ENCODE results near the gene SRBD1. TPM values are rescaled to one million over a fixed set of nuclear protein-coding genes. Genes with fewer than 3 reads are reported as not detected.

SRBD1 gene
- total and polyA plus RNA-seq, 7 donors, result 2.3 to 6.4 (median 4.0) TPM

- ATAC-seq (no peak), DNase-seq (no peak)
- Histone ChIP-seq H3K4me3 (no peak overlapping the region), H3K4me1 (peaks cover 3% of the 10 kb centered on the region), H3K27ac (no peak overlapping the region), H3K9me3 (no peaks in the 10 kb centered on the region), H3K36me3 (ENCODE audit: insufficient read depth in 1 of 2, low read depth in 1 of 2) (no peaks in the 10 kb centered on the region), H3K27me3 (ENCODE audit: insufficient read depth in 3 of 3, low read length in 2 of 3) (no peaks in the 10 kb centered on the region)
- intact Hi-C loops (cut with DNase I), result no loop called here
- 22 to 28% (median 25%) methylated on average over 2 of the region's 2 CpGs for WGBS, 3 donors
- no peak for TF ChIP-seq CTCF (IDR thresholded peaks at IDR 0.05)
Measured at GRCh38 chr2:45406621-45407020, 204.4 kb downstream of the SRBD1 start.

DNA sequence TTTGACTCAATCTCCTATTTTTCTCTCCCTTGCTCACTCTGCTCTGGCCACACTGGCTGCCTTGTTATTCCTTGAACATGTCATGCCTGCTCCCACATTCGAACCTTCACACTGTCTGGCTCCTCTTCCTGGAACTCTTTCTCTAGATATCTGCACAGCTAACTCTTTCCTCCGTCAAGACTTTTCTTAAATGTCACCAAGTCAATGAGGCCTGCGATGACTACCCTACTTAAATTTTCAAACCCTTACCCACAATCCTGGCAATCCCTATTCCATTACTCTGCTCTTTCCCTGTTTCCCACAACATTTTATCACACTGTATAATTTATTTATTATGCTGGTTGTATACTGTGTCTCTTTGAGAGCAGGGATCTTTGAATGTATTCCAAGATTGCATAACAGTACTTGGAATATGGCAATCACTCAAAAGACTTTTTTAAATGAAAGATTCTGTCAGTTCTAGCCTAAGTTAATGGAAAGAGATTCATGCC, 206.2 kb downstream of the SRBD1 start:
- 57 to 77% (median 63%) methylated on average over 3 of the region's 3 CpGs for WGBS, 3 donors
- ATAC-seq, result no peak
- TF ChIP-seq CTCF (IDR thresholded peaks at IDR 0.05), result no peak

GRCh38 chr2:45403036-45403435, 208.0 kb downstream of the SRBD1 start:
- no peaks in the 10 kb centered on the region for H3K36me3 ChIP-seq (ENCODE audit: insufficient read depth in 1 of 2, low read depth in 1 of 2)
- ATAC-seq, result no peak
- no peak for TF ChIP-seq CTCF (IDR thresholded peaks at IDR 0.05)
- no peak overlapping the region for H3K4me3 ChIP-seq
- no peak for DNase-seq
- H3K27ac ChIP-seq, result no peak overlapping the region
- no peaks in the 10 kb centered on the region for H3K27me3 ChIP-seq (ENCODE audit: insufficient read depth in 3 of 3, low read length in 2 of 3)
- H3K4me1 ChIP-seq, result peaks cover 7% of the 10 kb centered on the region
- no peaks in the 10 kb centered on the region for H3K9me3 ChIP-seq
- intact Hi-C loops (cut with DNase I), result no loop called here

More for the DNA sequence above, 206.2 kb downstream of the SRBD1 start:
- Histone ChIP-seq H3K27me3 (ENCODE audit: insufficient read depth in 3 of 3, low read length in 2 of 3) (no peaks in the 10 kb centered on the region), H3K27ac (no peak overlapping the region), H3K4me3 (no peak overlapping the region), H3K9me3 (no peaks in the 10 kb centered on the region), H3K36me3 (ENCODE audit: insufficient read depth in 1 of 2, low read depth in 1 of 2) (no peaks in the 10 kb centered on the region), H3K4me1 (peaks cover 3% of the 10 kb centered on the region)
- DNase-seq, result no peak
- intact Hi-C loops (cut with DNase I), result no loop called here

DNA sequence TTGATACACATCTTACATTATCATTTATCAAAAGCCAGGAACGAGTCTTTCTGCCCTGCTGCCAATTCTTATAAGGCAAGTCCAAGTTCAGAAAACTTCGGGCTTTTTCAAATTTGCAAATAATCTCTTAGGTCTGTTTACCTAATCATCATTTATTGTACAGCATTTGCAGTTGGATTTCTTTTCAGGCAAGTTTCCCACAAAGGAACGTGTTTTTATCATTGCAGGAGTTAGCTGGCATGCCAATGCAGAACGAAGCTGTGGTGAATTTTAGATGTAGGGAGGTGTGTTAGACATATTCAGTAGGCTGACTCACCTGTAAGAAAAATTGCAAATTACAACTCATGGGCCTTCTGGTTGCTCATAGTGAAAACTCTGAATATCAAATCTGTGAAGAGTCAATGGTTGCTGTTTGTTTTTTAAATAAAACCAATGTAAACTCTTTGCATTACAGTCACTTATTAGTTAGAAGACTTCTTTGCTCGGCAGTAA, 209.6 kb downstream of the SRBD1 start:
- DNase-seq (no peak), ATAC-seq (no peak)
- Histone ChIP-seq H3K27me3 (ENCODE audit: insufficient read depth in 3 of 3, low read length in 2 of 3) (no peaks in the 10 kb centered on the region), H3K9me3 (no peaks in the 10 kb centered on the region), H3K4me3 (no peak overlapping the region), H3K27ac (no peak overlapping the region), H3K4me1 (peaks cover 10% of the 10 kb centered on the region), H3K36me3 (ENCODE audit: insufficient read depth in 1 of 2, low read depth in 1 of 2) (no peaks in the 10 kb centered on the region)
- no peak for TF ChIP-seq CTCF (IDR thresholded peaks at IDR 0.05)
- intact Hi-C loops (cut with DNase I), result no loop called here
- 82 to 91% (median 85%) methylated on average over 5 of the region's 5 CpGs for WGBS, 3 donors

Data from psoas muscle (tissue), 8 donors.